A549 (cell line): ENCODE data around the gene H6PD. TPM values are rescaled to one million over a fixed set of nuclear protein-coding genes. Genes with fewer than 3 reads are reported as not detected.

ENCODE experiments used
- ATAC-seq, 2 experiments: fragments of 200-7000 bp in 1 of 2; fragments of >200 bp in 1 of 2; cut with Nextera tagmentation in 1 of 2; cut with Tn5 transposase in 1 of 2; 3 replicates each; pipeline versions ENCODE4 v1.8.0 to v1.9.1; 2018 to 2020; ENCODE audit warnings: mild to moderate bottlenecking in 1 of 2, moderate library complexity in 1 of 2
- CTCF ChIA-PET: fragments of 300-600 bp; sonication (Branson Sonifier 250); formaldehyde crosslinking; extraction: SDS; loops from one replicate; lab custom pipeline; 2021; ENCODE audit warnings: antibody characterized with exemption, inconsistent platforms; lab: Yijun Ruan, JAX
- POLR2A ChIA-PET: fragments of 350-600 bp; formaldehyde crosslinking; extraction: SDS; loops from one replicate; lab custom pipeline; 2021; ENCODE audit warnings: antibody characterized with exemption, inconsistent platforms; lab: Yijun Ruan, JAX
- DNase-seq, 2 experiments: peaks; one replicate each; pipeline versions ENCODE4 v3.0.0 to v3.0.0-alpha.2; 2011 to 2016; ENCODE audit warnings: low read depth in 1 of 2, low spot score in 1 of 2
- FAIRE-seq: peaks from 2 replicates; lab custom pipeline; 2011; peaks lifted over from hg19 to GRCh38; lab: Jason Lieb, UNC
- H3K27ac ChIP-seq, 2 experiments: fragments of >200 bp; sonication (Bioruptor Twin); formaldehyde crosslinking; 3 replicates each; pipeline ENCODE4 v1.5.1; 2016 to 2017
- H3K4me1 ChIP-seq: fragments of >200 bp; sonication (Bioruptor Twin); formaldehyde crosslinking; 3 replicates; pipeline ENCODE4 v1.6.1; 2016
- H3K4me2 ChIP-seq: fragments of >200 bp; sonication (Bioruptor Twin); formaldehyde crosslinking; 3 replicates; pipeline ENCODE4 v1.6.1; 2016
- H3K4me3 ChIP-seq: fragments of >200 bp; sonication (Bioruptor Twin); formaldehyde crosslinking; 3 replicates; pipeline ENCODE4 v1.5.1; 2016
- H3K9me3 ChIP-seq: fragments of >200 bp; sonication (Bioruptor Twin); formaldehyde crosslinking; 3 replicates; pipeline ENCODE4 v1.6.1; 2016
- BHLHE40 ChIP-seq: IDR thresholded peaks from 2 replicates; pipeline ENCODE4 v1.6.1; 2012; ENCODE audit warnings: low read depth, low read length, inconsistent platforms
- CEBPB ChIP-seq, 2 experiments: fragments of >200 bp in 1 of 2; sonication (Bioruptor Twin) in 1 of 2; formaldehyde crosslinking in 1 of 2; IDR thresholded peaks; 2 replicates each; pipeline ENCODE4 v1.6.1; 2012 to 2016
- EHMT2 ChIP-seq: fragments of 200-600 bp; sonication (generic); IDR thresholded peaks from 2 replicates; pipeline ENCODE4 v1.6.1; 2016; ENCODE audit warnings: antibody characterized with exemption, low read depth, mild to moderate bottlenecking, moderate library complexity
- ESRRA ChIP-seq: fragments of 150-350 bp; IDR thresholded peaks from 2 replicates; pipeline ENCODE4 v1.6.1; 2014; ENCODE audit warnings: mild to moderate bottlenecking, low read length, borderline replicate concordance
- FOXS1 ChIP-seq: fragments of 250-450 bp; sonication (Bioruptor Pico); IDR thresholded peaks from 2 replicates; pipeline ENCODE4 v1.5.0; 2020; ENCODE audit warnings: mild to moderate bottlenecking, moderate library complexity
- GATA3 ChIP-seq: IDR thresholded peaks from 2 replicates; pipeline ENCODE4 v1.6.1; 2012; ENCODE audit warnings: borderline replicate concordance
- KDM1A ChIP-seq: fragments of 200-600 bp; sonication (generic); IDR thresholded peaks from 2 replicates; pipeline ENCODE4 v1.6.1; 2016; ENCODE audit warnings: low read depth, mild to moderate bottlenecking
- KDM5A ChIP-seq: fragments of 200-600 bp; sonication (generic); IDR thresholded peaks from 2 replicates; pipeline ENCODE4 v1.6.1; 2016; ENCODE audit warnings: antibody characterized with exemption, mild to moderate bottlenecking
- MAZ ChIP-seq: fragments of 150-350 bp; IDR thresholded peaks from 2 replicates; pipeline ENCODE4 v1.6.1; 2014; ENCODE audit warnings: antibody characterized with exemption, low read depth, low read length, borderline replicate concordance
- MYC ChIP-seq: IDR thresholded peaks from 2 replicates; pipeline ENCODE4 v1.6.1; 2012; ENCODE audit warnings: mild to moderate bottlenecking, inconsistent platforms, low read length, improper control_type of control experiment, borderline replicate concordance
- NPAS2 ChIP-seq: fragments of 250-450 bp; sonication (Bioruptor Pico); IDR thresholded peaks from 2 replicates; pipeline ENCODE4 v1.8.0; 2022; ENCODE audit warnings: mild to moderate bottlenecking, moderate library complexity, borderline replicate concordance
- NR3C1 ChIP-seq: fragments of >200 bp; sonication (Bioruptor Twin); formaldehyde crosslinking; IDR thresholded peaks from 3 replicates; pipeline ENCODE4 v1.6.1; 2017
- PHF8 ChIP-seq: fragments of 200-600 bp; sonication (generic); IDR thresholded peaks from 2 replicates; pipeline ENCODE4 v1.6.1; 2016; ENCODE audit warnings: low read depth, mild to moderate bottlenecking, antibody characterized with exemption, moderate library complexity, borderline replicate concordance
- RARB ChIP-seq: fragments of 250-450 bp; sonication (Bioruptor Pico); IDR thresholded peaks from 2 replicates; pipeline ENCODE4 v1.8.0; 2021; ENCODE audit warnings: mild to moderate bottlenecking, moderate library complexity
- RCOR1 ChIP-seq: fragments of 150-350 bp; IDR thresholded peaks from 2 replicates; pipeline ENCODE4 v1.6.1; 2014; ENCODE audit warnings: antibody characterized with exemption, low read length, low read depth
- RFX5 ChIP-seq: fragments of 450-650 bp; IDR thresholded peaks from 2 replicates; pipeline ENCODE4 v1.7.1; 2014; ENCODE audit warnings: antibody characterized with exemption, mild to moderate bottlenecking, moderate library complexity
- TP53 ChIP-seq: fragments of 250-450 bp; sonication (Bioruptor Pico); IDR thresholded peaks from 2 replicates; pipeline ENCODE4 v1.5.0; 2021; ENCODE audit warnings: mild to moderate bottlenecking, moderate library complexity
- USF2 ChIP-seq: fragments of 450-650 bp; IDR thresholded peaks from 2 replicates; pipeline ENCODE4 v1.6.1; 2014; ENCODE audit warnings: antibody characterized with exemption
- ZFP36 ChIP-seq: fragments of 450-650 bp; IDR thresholded peaks from 2 replicates; pipeline ENCODE4 v1.6.1; 2014; ENCODE audit warnings: borderline replicate concordance; ENCODE audit not compliant: partially characterized antibody
- WGBS: methylation state at CpG from one replicate; pipeline ENCODE4 v1.1.6; 2017; ENCODE audit errors: missing lambda C conversion rate; 5-methylcytosine and 5-hydroxymethylcytosine counted together
- polyA plus RNA-seq, 4 experiments: library from polyadenylated mRNA; depleted of rRNA in 3 of 4; stranded (reverse); fragments of >200 nt; fragmentation: RNase III in 1 of 4; extraction: RNeasy Plus Mini Kit Qiagen cat#74134 plus additional on column Dnase treatment in 1 of 4; gene quantifications; 2 replicates in 3 of 4; 3 replicates in 1 of 4; pipeline ENCODE4 v1.2.3, GENCODE V29; 2011 to 2017
- TF ChIP-seq, protein P1 (sequence below): fragments of >200 bp; sonication (Bioruptor Twin); formaldehyde crosslinking; IDR thresholded peaks from 2 replicates; pipeline ENCODE4 v1.6.1; 2016
- TF ChIP-seq, protein P2 (sequence below): IDR thresholded peaks from 2 replicates; pipeline ENCODE4 v1.6.1; 2012; ENCODE audit warnings: low read depth, borderline replicate concordance
- TF ChIP-seq, protein P3 (sequence below): fragments of 150-350 bp; IDR thresholded peaks from 2 replicates; pipeline ENCODE4 v1.6.1; 2014; ENCODE audit warnings: low read depth, mild to moderate bottlenecking, low read length
- TF ChIP-seq, protein P4 (sequence below): fragments of 250-450 bp; sonication (Bioruptor Pico); IDR thresholded peaks from 2 replicates; pipeline ENCODE4 v1.5.0; 2021; ENCODE audit warnings: mild to moderate bottlenecking, moderate library complexity, borderline replicate concordance
- TF ChIP-seq, protein P5 (sequence below): IDR thresholded peaks from 2 replicates; pipeline ENCODE4 v1.6.1; 2012

H6PD gene
- polyA plus RNA-seq, 2 of the 4 experiments (the other 2 are of a cell fraction), result 6.0 to 7.9 TPM

- FAIRE-seq (no peak), ATAC-seq (no peak), DNase-seq (no peak)
- H3K27ac ChIP-seq, result no peak overlapping the region
- POLR2A ChIA-PET, result no interaction called here
- TF ChIP-seq RARB (CRISPR knock-in tag), result no peak
- no peak for TF ChIP-seq RCOR1
- TF ChIP-seq FOXS1 (CRISPR knock-in tag), result no peak
- no peak for TF ChIP-seq NPAS2 (CRISPR knock-in tag)
- TF ChIP-seq EHMT2, result no peak
- no peak for TF ChIP-seq BHLHE40
- TF ChIP-seq, protein P1, sequence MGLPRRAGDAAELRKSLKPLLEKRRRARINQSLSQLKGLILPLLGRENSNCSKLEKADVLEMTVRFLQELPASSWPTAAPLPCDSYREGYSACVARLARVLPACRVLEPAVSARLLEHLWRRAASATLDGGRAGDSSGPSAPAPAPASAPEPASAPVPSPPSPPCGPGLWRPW, result no peak
- no peak for TF ChIP-seq KDM1A
- TF ChIP-seq GATA3, result no peak
- TF ChIP-seq, all 56 proteins: peak for 0
- 66% methylated on average over 2 of the region's 2 CpGs for WGBS
- H3K4me3 ChIP-seq, result no peak overlapping the region
- no peak overlapping the region for H3K4me2 ChIP-seq
- H3K4me1 ChIP-seq, result peaks cover 28% of the 10 kb centered on the region
- CTCF ChIA-PET, result interaction anchor here (1.0 to 6.3 kb wide), 4 partner anchors 17 to 289 kb away, joined by 3 to 36 read pairs (median 10); no protein-coding TSS in a partner anchor
- peaks cover 13% of the 10 kb centered on the region for H3K9me3 ChIP-seq
Observed at GRCh38 chr1:9284061-9284460, 49.5 kb downstream of the H6PD start.

GRCh38 chr1:9286556-9286955 is 52.0 kb downstream of the H6PD start:
- H3K4me2 ChIP-seq, result no peak overlapping the region
- ATAC-seq (no peak), DNase-seq (no peak), FAIRE-seq (no peak)
- 76% methylated on average over 6 of the region's 6 CpGs for WGBS
- ChIA-PET CTCF (interaction anchor here (1.7 kb wide), 1 partner anchor 19 kb away, joined by 9 read pairs; no protein-coding TSS in a partner anchor), POLR2A (no interaction called here)
- H3K4me3 ChIP-seq, result no peak overlapping the region
- H3K9me3 ChIP-seq, result peaks cover 13% of the 10 kb centered on the region
- peaks cover 29% of the 10 kb centered on the region for H3K4me1 ChIP-seq
- TF ChIP-seq TP53 (CRISPR knock-in tag) (no peak), MYC (no peak), KDM5A (no peak), MAZ (no peak), FOXS1 (CRISPR knock-in tag) (no peak), CEBPB (IDR thresholded peaks at IDR 0.05) (no peak), ESRRA (no peak), ZFP36 (no peak), PHF8 (no peak), NR3C1 (no peak), USF2 (no peak), RFX5 (no peak)
- TF ChIP-seq, protein P2, sequence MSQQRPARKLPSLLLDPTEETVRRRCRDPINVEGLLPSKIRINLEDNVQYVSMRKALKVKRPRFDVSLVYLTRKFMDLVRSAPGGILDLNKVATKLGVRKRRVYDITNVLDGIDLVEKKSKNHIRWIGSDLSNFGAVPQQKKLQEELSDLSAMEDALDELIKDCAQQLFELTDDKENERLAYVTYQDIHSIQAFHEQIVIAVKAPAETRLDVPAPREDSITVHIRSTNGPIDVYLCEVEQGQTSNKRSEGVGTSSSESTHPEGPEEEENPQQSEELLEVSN, result no peak
- TF ChIP-seq, protein P3, sequence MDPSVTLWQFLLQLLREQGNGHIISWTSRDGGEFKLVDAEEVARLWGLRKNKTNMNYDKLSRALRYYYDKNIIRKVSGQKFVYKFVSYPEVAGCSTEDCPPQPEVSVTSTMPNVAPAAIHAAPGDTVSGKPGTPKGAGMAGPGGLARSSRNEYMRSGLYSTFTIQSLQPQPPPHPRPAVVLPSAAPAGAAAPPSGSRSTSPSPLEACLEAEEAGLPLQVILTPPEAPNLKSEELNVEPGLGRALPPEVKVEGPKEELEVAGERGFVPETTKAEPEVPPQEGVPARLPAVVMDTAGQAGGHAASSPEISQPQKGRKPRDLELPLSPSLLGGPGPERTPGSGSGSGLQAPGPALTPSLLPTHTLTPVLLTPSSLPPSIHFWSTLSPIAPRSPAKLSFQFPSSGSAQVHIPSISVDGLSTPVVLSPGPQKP, result no peak
- TF ChIP-seq, protein P4, sequence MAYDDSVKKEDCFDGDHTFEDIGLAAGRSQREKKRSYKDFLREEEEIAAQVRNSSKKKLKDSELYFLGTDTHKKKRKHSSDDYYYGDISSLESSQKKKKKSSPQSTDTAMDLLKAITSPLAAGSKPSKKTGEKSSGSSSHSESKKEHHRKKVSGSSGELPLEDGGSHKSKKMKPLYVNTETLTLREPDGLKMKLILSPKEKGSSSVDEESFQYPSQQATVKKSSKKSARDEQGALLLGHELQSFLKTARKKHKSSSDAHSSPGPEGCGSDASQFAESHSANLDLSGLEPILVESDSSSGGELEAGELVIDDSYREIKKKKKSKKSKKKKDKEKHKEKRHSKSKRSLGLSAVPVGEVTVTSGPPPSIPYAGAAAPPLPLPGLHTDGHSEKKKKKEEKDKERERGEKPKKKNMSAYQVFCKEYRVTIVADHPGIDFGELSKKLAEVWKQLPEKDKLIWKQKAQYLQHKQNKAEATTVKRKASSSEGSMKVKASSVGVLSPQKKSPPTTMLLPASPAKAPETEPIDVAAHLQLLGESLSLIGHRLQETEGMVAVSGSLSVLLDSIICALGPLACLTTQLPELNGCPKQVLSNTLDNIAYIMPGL, result no peak
- TF ChIP-seq, protein P5, sequence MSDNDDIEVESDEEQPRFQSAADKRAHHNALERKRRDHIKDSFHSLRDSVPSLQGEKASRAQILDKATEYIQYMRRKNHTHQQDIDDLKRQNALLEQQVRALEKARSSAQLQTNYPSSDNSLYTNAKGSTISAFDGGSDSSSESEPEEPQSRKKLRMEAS, result no peak
- no peak overlapping the region for H3K27ac ChIP-seq
